Measurements from ENCODE around the gene TSPYL4. TPM values are rescaled to one million over a fixed set of nuclear protein-coding genes. Genes with fewer than 3 reads are reported as not detected.

The TSPYL4 gene
- total RNA-seq, 2 donors from 2014 or later: 27.1 to 27.2 TPM

- Mint-ChIP-seq H3K4me1 (peaks cover 22% of the 10 kb centered on the region), H3K9me3 (no peaks in the 10 kb centered on the region), H3K27me3 (ENCODE audit: insufficient read depth) (no peaks in the 10 kb centered on the region), H3K36me3 (ENCODE audit: low read depth) (peaks cover 14% of the 10 kb centered on the region), H3K4me3 (no peak overlapping the region), H3K27ac (no peak overlapping the region)
- Histone ChIP-seq H3K9me3 (ENCODE audit: control insufficient read depth, low read length) (no peaks in the 10 kb centered on the region), H3K9ac (ENCODE audit: extremely low read depth, low read length, poor library complexity, severe bottlenecking) (no peak overlapping the region), H3K4me3 (ENCODE audit: low read length) (no peak overlapping the region), H3K36me3 (ENCODE audit: control insufficient read depth, insufficient read depth, low read length) (peaks cover 4% of the 10 kb centered on the region), H3K4me1 (ENCODE audit: control insufficient read depth, insufficient read depth, low read length) (peaks cover 7% of the 10 kb centered on the region), H3K27ac (ENCODE audit: low read depth, low read length) (no peak overlapping the region), H3K27me3 (ENCODE audit: control insufficient read depth, insufficient read depth, low read length, poor library complexity, severe bottlenecking) (no peaks in the 10 kb centered on the region)
- WGBS, 2 experiments (ENCODE audit: insufficient coverage in 1 of 2, insufficient read length in 1 of 2): 96% methylated on average over 2 of the region's 2 CpGs; no CpG with 5 or more reads in 1 of the 2 experiments
- DNase-seq: no peak
- TF ChIP-seq, protein P1, sequence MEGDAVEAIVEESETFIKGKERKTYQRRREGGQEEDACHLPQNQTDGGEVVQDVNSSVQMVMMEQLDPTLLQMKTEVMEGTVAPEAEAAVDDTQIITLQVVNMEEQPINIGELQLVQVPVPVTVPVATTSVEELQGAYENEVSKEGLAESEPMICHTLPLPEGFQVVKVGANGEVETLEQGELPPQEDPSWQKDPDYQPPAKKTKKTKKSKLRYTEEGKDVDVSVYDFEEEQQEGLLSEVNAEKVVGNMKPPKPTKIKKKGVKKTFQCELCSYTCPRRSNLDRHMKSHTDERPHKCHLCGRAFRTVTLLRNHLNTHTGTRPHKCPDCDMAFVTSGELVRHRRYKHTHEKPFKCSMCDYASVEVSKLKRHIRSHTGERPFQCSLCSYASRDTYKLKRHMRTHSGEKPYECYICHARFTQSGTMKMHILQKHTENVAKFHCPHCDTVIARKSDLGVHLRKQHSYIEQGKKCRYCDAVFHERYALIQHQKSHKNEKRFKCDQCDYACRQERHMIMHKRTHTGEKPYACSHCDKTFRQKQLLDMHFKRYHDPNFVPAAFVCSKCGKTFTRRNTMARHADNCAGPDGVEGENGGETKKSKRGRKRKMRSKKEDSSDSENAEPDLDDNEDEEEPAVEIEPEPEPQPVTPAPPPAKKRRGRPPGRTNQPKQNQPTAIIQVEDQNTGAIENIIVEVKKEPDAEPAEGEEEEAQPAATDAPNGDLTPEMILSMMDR (conservative IDR thresholded peaks at IDR 0.05): no peak
Measured at GRCh38 chr6:116221911-116222310, 32.0 kb downstream of the TSPYL4 start.

GRCh38 chr6:116221067-116221466, 32.8 kb downstream of the TSPYL4 start:
- peaks cover 4% of the 10 kb centered on the region for H3K36me3 ChIP-seq (ENCODE audit: control insufficient read depth, insufficient read depth, low read length)
- 93 to 100% methylated on average over 2 to 3 of the region's 3 CpGs for WGBS, 2 experiments (ENCODE audit: insufficient coverage in 1 of 2, insufficient read length in 1 of 2)
- H3K27me3 ChIP-seq (ENCODE audit: control insufficient read depth, insufficient read depth, low read length, poor library complexity, severe bottlenecking): no peaks in the 10 kb centered on the region
- peaks cover 7% of the 10 kb centered on the region for H3K4me1 ChIP-seq (ENCODE audit: control insufficient read depth, insufficient read depth, low read length)
- H3K9me3 Mint-ChIP-seq: no peaks in the 10 kb centered on the region
- peaks cover 23% of the 10 kb centered on the region for H3K4me1 Mint-ChIP-seq
- DNase-seq: no peak
- H3K27me3 Mint-ChIP-seq (ENCODE audit: insufficient read depth): no peaks in the 10 kb centered on the region
- no peak overlapping the region for H3K4me3 ChIP-seq (ENCODE audit: low read length)
- H3K27ac Mint-ChIP-seq: no peak overlapping the region
- no peak overlapping the region for H3K4me3 Mint-ChIP-seq
- no peak overlapping the region for H3K27ac ChIP-seq (ENCODE audit: low read depth, low read length)
- TF ChIP-seq, protein P1 (conservative IDR thresholded peaks at IDR 0.05): no peak
- no peaks in the 10 kb centered on the region for H3K9me3 ChIP-seq (ENCODE audit: control insufficient read depth, low read length)
- H3K36me3 Mint-ChIP-seq (ENCODE audit: low read depth): peaks cover 14% of the 10 kb centered on the region
- no peak overlapping the region for H3K9ac ChIP-seq (ENCODE audit: extremely low read depth, low read length, poor library complexity, severe bottlenecking)

DNA sequence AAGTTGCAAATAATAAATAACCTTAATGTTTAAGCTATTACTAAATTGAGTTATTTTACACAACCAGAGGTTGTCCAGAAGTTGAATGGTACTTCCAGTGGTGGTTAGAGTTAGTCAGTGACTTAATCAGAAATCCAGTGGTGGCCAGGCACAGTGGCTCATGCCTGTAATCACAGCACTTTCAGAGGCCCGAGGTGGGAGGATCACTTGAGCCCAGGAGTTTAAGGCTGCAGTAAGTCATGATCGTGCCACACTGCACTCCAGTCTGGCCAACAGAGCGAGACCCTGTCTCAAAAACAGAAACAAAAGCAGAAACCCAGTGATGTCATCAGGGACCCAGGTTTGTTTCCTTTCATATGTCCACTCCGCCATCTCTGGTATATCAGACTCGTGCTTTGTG, 35.0 kb downstream of the TSPYL4 start:
- peaks cover 9% of the 10 kb centered on the region for H3K36me3 ChIP-seq (ENCODE audit: control insufficient read depth, insufficient read depth, low read length)
- H3K27me3 Mint-ChIP-seq (ENCODE audit: insufficient read depth): no peaks in the 10 kb centered on the region
- peaks cover 23% of the 10 kb centered on the region for H3K4me1 Mint-ChIP-seq
- H3K27ac ChIP-seq (ENCODE audit: low read depth, low read length): no peak overlapping the region
- no peak overlapping the region for H3K9ac ChIP-seq (ENCODE audit: extremely low read depth, low read length, poor library complexity, severe bottlenecking)
- DNase-seq: no peak
- H3K36me3 Mint-ChIP-seq (ENCODE audit: low read depth): peaks cover 14% of the 10 kb centered on the region
- peaks cover 7% of the 10 kb centered on the region for H3K4me1 ChIP-seq (ENCODE audit: control insufficient read depth, insufficient read depth, low read length)
- no peaks in the 10 kb centered on the region for H3K9me3 Mint-ChIP-seq
- no peaks in the 10 kb centered on the region for H3K27me3 ChIP-seq (ENCODE audit: control insufficient read depth, insufficient read depth, low read length, poor library complexity, severe bottlenecking)
- TF ChIP-seq, protein P1 (conservative IDR thresholded peaks at IDR 0.05): no peak
- no peaks in the 10 kb centered on the region for H3K9me3 ChIP-seq (ENCODE audit: control insufficient read depth, low read length)
- no peak overlapping the region for H3K4me3 ChIP-seq (ENCODE audit: low read length)
- WGBS, 2 experiments (ENCODE audit: insufficient coverage in 1 of 2, insufficient read length in 1 of 2): 96% methylated on average over 4 to 5 of the region's 5 CpGs
- no peak overlapping the region for H3K4me3 Mint-ChIP-seq
- H3K27ac Mint-ChIP-seq: no peak overlapping the region
